ENCODE results near the gene MGAT4A.

GRCh38 chr2:98598781-98599428 lies 132.0 kb downstream of the MGAT4A start:
- no peak for TF ChIP-seq CTCF (IDR thresholded peaks at IDR 0.05)
- no peak for TF ChIP-seq POLR2A (IDR thresholded peaks at IDR 0.05)
